Measurements from ENCODE around the gene CFAP68.

Gene CFAP68

GRCh38 chr11:111913031-111913861 lies 33.9 kb downstream of the CFAP68 start:
- TF ChIP-seq SIN3A (IDR thresholded peaks at IDR 0.05; ENCODE audit: borderline replicate concordance, insufficient read depth, low read length): no peak
- no peak for TF ChIP-seq TAF1 (IDR thresholded peaks at IDR 0.05; ENCODE audit: borderline replicate concordance, insufficient read depth, low read length)
- no peak for TF ChIP-seq POLR2AphosphoS5 (IDR thresholded peaks at IDR 0.05; ENCODE audit: low read depth, low read length)
- TF ChIP-seq REST (IDR thresholded peaks at IDR 0.05; ENCODE audit: insufficient read depth in 1 of 2, low read depth in 2 of 2, low read length in 2 of 2): no peak

GRCh38 chr11:111913997-111914396 lies 34.7 kb downstream of the CFAP68 start:
- TF ChIP-seq SIN3A (IDR thresholded peaks at IDR 0.05; ENCODE audit: borderline replicate concordance, insufficient read depth, low read length) (no peak), POLR2AphosphoS5 (IDR thresholded peaks at IDR 0.05; ENCODE audit: low read depth, low read length) (no peak), FOXP2 (optimal IDR thresholded peaks at IDR 0.05; ENCODE audit: borderline replicate concordance, extremely low read depth, extremely low read length, insufficient read depth) (no peak), REST (IDR thresholded peaks at IDR 0.05; ENCODE audit: insufficient read depth in 1 of 2, low read depth in 2 of 2, low read length in 2 of 2) (no peak), TAF1 (IDR thresholded peaks at IDR 0.05; ENCODE audit: borderline replicate concordance, insufficient read depth, low read length) (no peak)

GRCh38 chr11:111916768-111917167 lies 37.4 kb downstream of the CFAP68 start:
- TF ChIP-seq POLR2AphosphoS5 (IDR thresholded peaks at IDR 0.05; ENCODE audit: low read depth, low read length) (no peak), FOXP2 (optimal IDR thresholded peaks at IDR 0.05; ENCODE audit: borderline replicate concordance, extremely low read depth, extremely low read length, insufficient read depth) (no peak), REST (IDR thresholded peaks at IDR 0.05; ENCODE audit: insufficient read depth in 1 of 2, low read depth in 2 of 2, low read length in 2 of 2) (no peak), SIN3A (IDR thresholded peaks at IDR 0.05; ENCODE audit: borderline replicate concordance, insufficient read depth, low read length) (no peak)

GRCh38 chr11:111917312-111917711 lies 38.0 kb downstream of the CFAP68 start:
- TF ChIP-seq SIN3A (IDR thresholded peaks at IDR 0.05; ENCODE audit: borderline replicate concordance, insufficient read depth, low read length): no peak
- TF ChIP-seq TAF1 (IDR thresholded peaks at IDR 0.05; ENCODE audit: borderline replicate concordance, insufficient read depth, low read length): no peak
- no peak for TF ChIP-seq REST (IDR thresholded peaks at IDR 0.05; ENCODE audit: insufficient read depth in 1 of 2, low read depth in 2 of 2, low read length in 2 of 2)
- TF ChIP-seq FOXP2 (optimal IDR thresholded peaks at IDR 0.05; ENCODE audit: borderline replicate concordance, extremely low read depth, extremely low read length, insufficient read depth): no peak
- no peak for TF ChIP-seq POLR2AphosphoS5 (IDR thresholded peaks at IDR 0.05; ENCODE audit: low read depth, low read length)
